ENCODE results near the gene GALK1.

- TF ChIP-seq CTCF (IDR thresholded peaks at IDR 0.05) = no peak
- no peak for TF ChIP-seq POLR2A (IDR thresholded peaks at IDR 0.05)
Measured at GRCh38 chr17:75811174-75811573, 46.2 kb upstream of the GALK1 start.
